Keratinocyte (primary cell): ENCODE results near the gene SAMM50. TPM values are rescaled to one million over a fixed set of nuclear protein-coding genes. Genes with fewer than 3 reads are reported as not detected.

Source experiments
- DNase-seq: peaks from one replicate; pipeline ENCODE4 v3.0.0-alpha.2; 2011; ENCODE audit warnings: low read depth, missing footprints, low spot score
- FAIRE-seq: peaks from 2 replicates; lab custom pipeline; 2011; peaks lifted over from hg19 to GRCh38; lab: Jason Lieb, UNC
- H2AFZ ChIP-seq: 2 replicates; pipeline ENCODE4 v1.6.0; 2012; ENCODE audit warnings: low read length, control low read depth, inconsistent platforms; ENCODE audit not compliant: control insufficient read depth
- H3K27ac ChIP-seq: 2 replicates; pipeline ENCODE4 v1.5.1; 2011; ENCODE audit warnings: low read length; ENCODE audit not compliant: control insufficient read depth, insufficient read depth
- H3K27me3 ChIP-seq: 3 replicates; pipeline ENCODE4 v1.6.0; 2011; ENCODE audit warnings: low read length; ENCODE audit not compliant: control insufficient read depth, insufficient read depth; ENCODE audit errors: extremely low read depth
- H3K36me3 ChIP-seq, 2 experiments: 2 replicates in 1 of 2; 3 replicates in 1 of 2; pipeline ENCODE4 v1.5.1; 2011; ENCODE audit warnings: low read length in 2 of 2, mild to moderate bottlenecking in 1 of 2; ENCODE audit not compliant: control insufficient read depth in 2 of 2, insufficient read depth in 2 of 2; ENCODE audit errors: extremely low read depth in 1 of 2
- H3K4me1 ChIP-seq: 3 replicates; pipeline ENCODE4 v1.5.1; 2011; ENCODE audit warnings: low read length; ENCODE audit not compliant: control insufficient read depth, insufficient read depth; ENCODE audit errors: extremely low read depth
- H3K4me2 ChIP-seq: 3 replicates; pipeline ENCODE4 v1.6.0; 2011; ENCODE audit warnings: low read depth, low read length; ENCODE audit not compliant: control insufficient read depth, insufficient read depth; ENCODE audit errors: extremely low read depth
- H3K4me3 ChIP-seq, 3 experiments: fragments of 200-600 bp in 1 of 3; sonication (generic) in 1 of 3; 2 replicates in 2 of 3; 3 replicates in 1 of 3; pipeline ENCODE4 v1.5.1; 2011 to 2016; ENCODE audit warnings: low read length in 3 of 3, mild to moderate bottlenecking in 3 of 3, control low read depth in 2 of 3, inconsistent platforms in 1 of 3, low read depth in 1 of 3, mixed read lengths in 1 of 3, mixed run types in 1 of 3, moderate library complexity in 1 of 3; ENCODE audit not compliant: control insufficient read depth in 2 of 3, insufficient read depth in 2 of 3; ENCODE audit errors: extremely low read depth in 1 of 3
- H3K79me2 ChIP-seq: 2 replicates; pipeline ENCODE4 v1.6.0; 2012; ENCODE audit warnings: low read length; ENCODE audit not compliant: control insufficient read depth, insufficient read depth
- H3K9ac ChIP-seq: 3 replicates; pipeline ENCODE4 v1.6.0; 2011; ENCODE audit warnings: low read length; ENCODE audit not compliant: control insufficient read depth, insufficient read depth; ENCODE audit errors: extremely low read depth
- H3K9me1 ChIP-seq: 3 replicates; pipeline ENCODE4 v1.6.0; 2011; ENCODE audit warnings: low read length; ENCODE audit not compliant: control insufficient read depth, insufficient read depth; ENCODE audit errors: extremely low read depth
- H3K9me3 ChIP-seq: 2 replicates; pipeline ENCODE4 v1.5.1; 2012; ENCODE audit warnings: low read depth, low read length; ENCODE audit not compliant: control insufficient read depth
- H4K20me1 ChIP-seq: 3 replicates; pipeline ENCODE4 v1.6.0; 2011; ENCODE audit warnings: low read length; ENCODE audit not compliant: control insufficient read depth, insufficient read depth; ENCODE audit errors: extremely low read depth
- EZH2 ChIP-seq: IDR thresholded peaks from one replicate; pipeline ENCODE4 v1.6.1; 2012; ENCODE audit warnings: inconsistent platforms, mild to moderate bottlenecking, low read length, moderate library complexity
- dilution Hi-C: fragments of 300-500 bp; cut with MboI; formaldehyde crosslinking; loops from one replicate; pipeline ENCODE4 v1.7.0; 2020; ENCODE audit warnings: low sequenced_read_pairs; ENCODE audit not compliant: extremely low pct_ligation_motif_present
- polyA minus RNA-seq, 3 experiments: library from RNA; depleted of rRNA, polyadenylated mRNA; stranded (reverse); fragments of >200 nt; gene quantifications; 1 replicate in 1 of 3; 2 replicates in 1 of 3; 3 replicates in 1 of 3; pipeline ENCODE4 v1.2.3, GENCODE V29; 2011
- polyA plus RNA-seq, 5 experiments: library from polyadenylated mRNA; depleted of rRNA in 3 of 5; stranded (reverse) in 3 of 5; stranded (forward) in 1 of 5; unstranded in 1 of 5; fragments of >200 nt; gene quantifications; 1 replicate in 1 of 5; 2 replicates in 3 of 5; 3 replicates in 1 of 5; pipeline versions ENCODE4 v1.2.1 to v1.2.3, GENCODE V29; 2011 to 2012; ENCODE audit warnings: missing spikeins in 2 of 5, low read depth in 1 of 5, low replicate concordance in 1 of 5
- TF ChIP-seq, protein P1 (sequence below), 3 experiments: IDR thresholded peaks in 1 of 3; conservative IDR thresholded peaks in 1 of 3; optimal IDR thresholded peaks in 1 of 3; 2 replicates in 2 of 3; 3 replicates in 1 of 3; pipeline versions ENCODE3 to v1.5.1; 2011; ENCODE audit warnings: low read length in 3 of 3, mild to moderate bottlenecking in 3 of 3, moderate library complexity in 2 of 3, control low read depth in 1 of 3, inconsistent platforms in 1 of 3; ENCODE audit not compliant: insufficient read depth in 2 of 3; ENCODE audit errors: extremely low read depth in 1 of 3

Gene SAMM50
- polyA plus RNA-seq (44.0 to 54.6 TPM (median 50.0 TPM) in 3 replicates), polyA minus RNA-seq (27.3 to 50.4 TPM (median 39.2 TPM) in 3 replicates)
- 27.0 TPM for polyA plus RNA-seq (2011; ENCODE audit: low read depth)
- polyA plus RNA-seq (2011; cell fraction: cytosol; rRNA removed): 41.1 and 49.2 TPM in 2 replicates
- polyA plus RNA-seq (2011; cell fraction: nucleus; rRNA removed): 38.4 and 42.4 TPM in 2 replicates
- polyA plus RNA-seq (2012; ENCODE audit: low replicate concordance): 43.4 and 55.3 TPM in 2 replicates
- polyA minus RNA-seq (2011; cell fraction: cytosol; rRNA and poly(A)+ RNA removed): 31.7 TPM
- polyA minus RNA-seq (2011; cell fraction: nucleus; rRNA and poly(A)+ RNA removed): 11.1 and 23.3 TPM in 2 replicates

DNA sequence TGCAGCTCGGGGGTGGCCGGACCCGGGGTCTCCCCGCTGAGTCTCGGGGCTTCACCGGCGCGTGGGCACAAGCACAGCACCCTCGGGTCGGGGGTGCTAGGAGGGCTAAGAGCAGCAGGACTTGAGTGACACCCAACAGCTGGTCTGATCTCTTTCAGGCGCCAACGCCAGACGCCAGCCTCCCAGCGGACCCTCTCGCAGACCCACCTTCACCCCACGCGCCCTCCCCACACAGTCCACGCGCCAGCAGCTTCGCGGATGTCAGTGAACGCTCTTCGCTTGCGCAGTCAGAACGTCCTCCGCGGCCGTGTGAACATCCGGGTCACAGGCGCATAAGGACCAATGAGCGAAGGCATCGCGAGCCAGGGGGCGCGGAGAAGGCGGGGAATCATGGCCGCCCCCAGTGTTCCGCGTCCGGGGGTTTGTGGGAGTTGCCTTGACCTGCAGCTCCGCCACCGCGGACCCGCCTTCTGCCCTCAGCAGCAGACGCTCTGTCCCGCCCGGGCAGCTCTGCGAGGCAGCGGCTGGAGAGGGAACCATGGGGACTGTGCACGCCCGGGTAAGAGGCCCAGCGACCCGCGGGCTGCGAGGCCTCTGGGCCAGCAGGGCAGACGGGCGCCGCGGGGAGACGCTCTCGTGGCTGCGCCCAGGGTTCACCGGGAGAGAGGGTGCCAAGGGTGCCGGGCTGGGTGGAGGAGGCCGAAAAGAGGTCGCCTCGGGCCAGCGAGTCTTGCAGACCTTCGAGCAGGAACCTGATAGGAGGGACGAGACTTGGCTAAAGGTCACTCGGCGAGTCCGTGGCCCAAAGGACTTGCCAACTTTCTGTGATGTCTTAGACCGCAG is at the start of gene SAMM50:
SAMM50 (plus strand) TSS at position 403 of the 843 bp plus-strand sequence; CDS start at position 539, 136 bp downstream.
- dilution Hi-C loops: no loop called here
- H2AFZ ChIP-seq: peak within 1 kb of the TSS; percentile 92
- H3K4me3 ChIP-seq: peak within 1 kb of the TSS; percentile 70 to 94 (median 83)
- no peaks in the 10 kb centered on the region for H4K20me1 ChIP-seq
- H3K36me3 ChIP-seq: peaks cover 0 to 2% of the 10 kb centered on the region in 2 experiments
- no peak for TF ChIP-seq EZH2
- TF ChIP-seq, protein P1, sequence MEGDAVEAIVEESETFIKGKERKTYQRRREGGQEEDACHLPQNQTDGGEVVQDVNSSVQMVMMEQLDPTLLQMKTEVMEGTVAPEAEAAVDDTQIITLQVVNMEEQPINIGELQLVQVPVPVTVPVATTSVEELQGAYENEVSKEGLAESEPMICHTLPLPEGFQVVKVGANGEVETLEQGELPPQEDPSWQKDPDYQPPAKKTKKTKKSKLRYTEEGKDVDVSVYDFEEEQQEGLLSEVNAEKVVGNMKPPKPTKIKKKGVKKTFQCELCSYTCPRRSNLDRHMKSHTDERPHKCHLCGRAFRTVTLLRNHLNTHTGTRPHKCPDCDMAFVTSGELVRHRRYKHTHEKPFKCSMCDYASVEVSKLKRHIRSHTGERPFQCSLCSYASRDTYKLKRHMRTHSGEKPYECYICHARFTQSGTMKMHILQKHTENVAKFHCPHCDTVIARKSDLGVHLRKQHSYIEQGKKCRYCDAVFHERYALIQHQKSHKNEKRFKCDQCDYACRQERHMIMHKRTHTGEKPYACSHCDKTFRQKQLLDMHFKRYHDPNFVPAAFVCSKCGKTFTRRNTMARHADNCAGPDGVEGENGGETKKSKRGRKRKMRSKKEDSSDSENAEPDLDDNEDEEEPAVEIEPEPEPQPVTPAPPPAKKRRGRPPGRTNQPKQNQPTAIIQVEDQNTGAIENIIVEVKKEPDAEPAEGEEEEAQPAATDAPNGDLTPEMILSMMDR (optimal IDR thresholded peaks at IDR 0.05 in 1 of 3, IDR thresholded peaks at IDR 0.05 in 1 of 3, conservative IDR thresholded peaks at IDR 0.05 in 1 of 3; ENCODE audit: extremely low read depth in 1 of 3, insufficient read depth in 2 of 3, low read length in 3 of 3): peak in 2 of 3 experiments; percentile 9 to 34
- DNase-seq: peak; percentile 81
- H3K4me1 ChIP-seq: peaks cover 18% of the 10 kb centered on the region
- H3K9ac ChIP-seq: peak within 1 kb of the TSS; percentile 82
- FAIRE-seq: peak; percentile 75
- no peaks in the 10 kb centered on the region for H3K9me1 ChIP-seq
- H3K4me2 ChIP-seq: peak within 1 kb of the TSS; percentile 85
- H3K79me2 ChIP-seq: peaks cover 40% of the 10 kb centered on the region
- no peaks in the 10 kb centered on the region for H3K9me3 ChIP-seq
- H3K27ac ChIP-seq: peak within 1 kb of the TSS; percentile 67
- H3K27me3 ChIP-seq: no peaks in the 10 kb centered on the region

DNA sequence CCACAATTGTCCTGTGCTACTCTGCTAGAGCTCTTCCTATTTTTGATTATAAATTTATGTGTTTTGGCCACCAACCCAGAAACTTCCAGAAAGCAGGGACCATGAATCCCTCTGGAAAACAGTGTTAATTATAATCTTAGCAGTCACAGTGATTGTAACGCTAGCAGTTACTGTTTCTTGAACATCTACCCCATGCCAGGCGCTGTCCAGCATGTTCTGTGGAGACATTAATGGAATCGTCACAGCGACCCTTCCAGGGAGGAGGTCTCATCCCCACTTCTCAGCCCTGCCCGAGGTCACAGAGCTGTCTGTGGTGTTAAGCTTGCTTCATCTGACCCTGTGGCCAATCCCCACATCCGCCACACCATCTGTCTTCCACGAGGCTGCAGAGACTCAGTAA is 49.6 kb upstream of the SAMM50 start:
- Histone ChIP-seq H3K4me1 (peaks cover 6% of the 10 kb centered on the region), H3K4me2 (no peak overlapping the region), H3K9me3 (no peaks in the 10 kb centered on the region), H3K79me2 (no peaks in the 10 kb centered on the region), H2AFZ (no peak overlapping the region), H4K20me1 (no peaks in the 10 kb centered on the region), H3K4me3 (no peak overlapping the region), H3K27ac (no peak overlapping the region), H3K27me3 (peaks cover 9% of the 10 kb centered on the region), H3K9ac (no peak overlapping the region), H3K9me1 (no peaks in the 10 kb centered on the region), H3K36me3 (no peaks in the 10 kb centered on the region)
- DNase-seq: no peak
- no peak for TF ChIP-seq EZH2
- TF ChIP-seq, protein P1 (optimal IDR thresholded peaks at IDR 0.05 in 1 of 3, IDR thresholded peaks at IDR 0.05 in 1 of 3, conservative IDR thresholded peaks at IDR 0.05 in 1 of 3; ENCODE audit: extremely low read depth in 1 of 3, insufficient read depth in 2 of 3, low read length in 3 of 3): no peak
- dilution Hi-C loops: no loop called here
- FAIRE-seq: no peak
